Activated gamma-delta T cell treated with anti-CD3 and anti-CD28 coated beads, Interleukin-2, amount 50 U/mL, for 16 hours (primary cell): ENCODE data around the gene PSMD10.

Experiments used
- DNase-seq: peaks from one replicate; pipeline ENCODE4 v3.0.0-alpha.2; 2020; ENCODE audit warnings: low read depth

Gene PSMD10

GRCh38 chrX:108091264-108091877, at the start of gene PSMD10, which contains the start of gene ATG4A:
Gene PSMD10 (minus strand): TSS chrX:108091542. CDS start chrX:108091520, 22 bp downstream.
Gene ATG4A (plus strand): TSS chrX:108091778. CDS start chrX:108091827, 49 bp downstream.
- peak; percentile 74 for DNase-seq

GRCh38 chrX:108138814-108139702, 47.7 kb upstream of the PSMD10 start:
- no peak for DNase-seq

- DNase-seq = no peak
These were observed 43.4 kb upstream of the PSMD10 start for GRCh38 chrX:108134724-108135123.

GRCh38 chrX:108132876-108133275, 41.5 kb upstream of the PSMD10 start:
- DNase-seq = no peak

- no peak for DNase-seq
These were observed 40.7 kb upstream of the PSMD10 start for GRCh38 chrX:108132034-108132433.

- no peak for DNase-seq
These were observed 40.1 kb upstream of the PSMD10 start for GRCh38 chrX:108131471-108131870.

GRCh38 chrX:108130889-108131288, 39.5 kb upstream of the PSMD10 start:
- DNase-seq = no peak

GRCh38 chrX:108127152-108127551, 35.8 kb upstream of the PSMD10 start:
- DNase-seq = no peak

- no peak for DNase-seq
These were observed 35.3 kb upstream of the PSMD10 start for GRCh38 chrX:108126661-108127060.

- DNase-seq = no peak
These were observed 32.4 kb upstream of the PSMD10 start for GRCh38 chrX:108123591-108124366.

- DNase-seq = no peak
These were observed 31.4 kb upstream of the PSMD10 start for GRCh38 chrX:108122748-108123147.

- DNase-seq = no peak
These were observed 29.9 kb upstream of the PSMD10 start for GRCh38 chrX:108121291-108121690.

- DNase-seq = no peak
These were observed 26.6 kb upstream of the PSMD10 start for GRCh38 chrX:108117988-108118387.

- no peak for DNase-seq
These were observed 23.2 kb upstream of the PSMD10 start for GRCh38 chrX:108114541-108114940.

- DNase-seq = no peak
These were observed 14.1 kb upstream of the PSMD10 start for GRCh38 chrX:108105473-108105872.

- no peak for DNase-seq
These were observed 6.0 kb upstream of the PSMD10 start for GRCh38 chrX:108097380-108097779.

- no peak for DNase-seq
These were observed 543 bp upstream of the PSMD10 start for GRCh38 chrX:108091878-108092291.

GRCh38 chrX:108090491-108091263, 665 bp downstream of the PSMD10 start:
- DNase-seq = no peak

GRCh38 chrX:108088511-108088910, 2.8 kb downstream of the PSMD10 start:
- no peak for DNase-seq

GRCh38 chrX:108087792-108088191, 3.5 kb downstream of the PSMD10 start:
- DNase-seq = no peak

- DNase-seq = no peak
These were observed 10.2 kb downstream of the PSMD10 start for GRCh38 chrX:108081110-108081509.

GRCh38 chrX:108072746-108073145, 18.6 kb downstream of the PSMD10 start:
- no peak for DNase-seq
